Neural cell (in vitro differentiated cells): ENCODE measurements around the gene PLEKHG5.

Experiments used
- CTCF ChIP-seq: fragments of 450-650 bp; IDR thresholded peaks from 2 replicates; pipeline ENCODE4 v1.5.1; 2014; ENCODE audit warnings: antibody characterized with exemption, mild to moderate bottlenecking, moderate library complexity; ENCODE audit not compliant: poor library complexity, severe bottlenecking
- EP300 ChIP-seq: fragments of 450-650 bp; conservative IDR thresholded peaks from 2 replicates; pipeline ENCODE4 v1.6.1; 2014; ENCODE audit warnings: antibody characterized with exemption, mild to moderate bottlenecking, moderate library complexity; ENCODE audit not compliant: poor library complexity, severe bottlenecking
- EZH2 ChIP-seq: fragments of 200-600, 300-800 bp; shearing (Covaris generic), sonication (generic); IDR thresholded peaks from 2 replicates; pipeline ENCODE4 v1.6.1; 2014; ENCODE audit warnings: antibody characterized with exemption, low read length, borderline replicate concordance, mild to moderate bottlenecking; ENCODE audit not compliant: insufficient read depth, poor library complexity, severe bottlenecking
- MXI1 ChIP-seq: fragments of 450-650 bp; conservative IDR thresholded peaks from 2 replicates; pipeline ENCODE4 v1.6.1; 2014; ENCODE audit warnings: antibody characterized with exemption, mild to moderate bottlenecking; ENCODE audit not compliant: poor library complexity, severe bottlenecking
- POLR2AphosphoS5 ChIP-seq: IDR thresholded peaks from 2 replicates; pipeline ENCODE4 v1.6.1; 2012
- RAD21 ChIP-seq: fragments of 450-650 bp; conservative IDR thresholded peaks from 2 replicates; pipeline ENCODE4 v1.6.1; 2014; ENCODE audit warnings: antibody characterized with exemption, mild to moderate bottlenecking, moderate library complexity
- REST ChIP-seq: IDR thresholded peaks from 2 replicates; pipeline ENCODE4 v1.6.1; 2012; ENCODE audit warnings: borderline replicate concordance
- TAF1 ChIP-seq: IDR thresholded peaks from 2 replicates; pipeline ENCODE4 v1.6.1; 2012; ENCODE audit warnings: low read depth

GRCh38 chr1:6506210-6507036 lies 15.0 kb upstream of the PLEKHG5 start:
- no peak for TF ChIP-seq TAF1
- TF ChIP-seq CTCF, result no peak
- TF ChIP-seq EZH2, result no peak
- no peak for TF ChIP-seq RAD21
- no peak for TF ChIP-seq EP300
- TF ChIP-seq REST, result no peak
- TF ChIP-seq POLR2AphosphoS5, result no peak
- TF ChIP-seq MXI1, result no peak
